HepG2 (cell line): ENCODE data around the gene ALDOA. TPM values are rescaled to one million over a fixed set of nuclear protein-coding genes. Genes with fewer than 3 reads are reported as not detected.

Experiments
- ATAC-seq: fragments of 200-7000 bp; cut with Tn5 transposase; 3 replicates; pipeline ENCODE4 v1.9.1; 2020; ENCODE audit warnings: mild to moderate bottlenecking, moderate library complexity
- BruUV-seq: library from RNA; stranded (reverse); fragments of 400-500 nt; replicated peaks from 2 replicates; lab custom pipeline; 2021; lab: Mats Ljungman, UMichigan
- CTCF ChIA-PET: fragments of 300-600 bp; formaldehyde crosslinking; extraction: SDS; loops from one replicate; lab custom pipeline; 2021; ENCODE audit warnings: low total read pairs, inconsistent platforms, low intra/inter-chr PET ratio; lab: Yijun Ruan, JAX
- POLR2A ChIA-PET: fragments of 350-600 bp; sonication (Branson Sonifier 250); formaldehyde crosslinking; loops from one replicate; lab custom pipeline; 2020; ENCODE audit warnings: antibody characterized with exemption, inconsistent platforms; lab: Yijun Ruan, JAX
- DNase-seq: peaks from one replicate; pipeline ENCODE4 v3.0.0-alpha.2; 2015; ENCODE audit warnings: low spot score
- FAIRE-seq: peaks from 3 replicates; lab custom pipeline; 2011; peaks lifted over from hg19 to GRCh38; lab: Jason Lieb, UNC
- H2AFZ ChIP-seq: one replicate; pipeline ENCODE4 v1.6.1; 2011; ENCODE audit warnings: low read length, inconsistent platforms
- H3K27ac ChIP-seq: fragments of 300-600 bp; 3 replicates; pipeline ENCODE4 v1.8.0; 2011; ENCODE audit warnings: mixed run types, mild to moderate bottlenecking, mixed read lengths, low read length, inconsistent platforms; ENCODE audit not compliant: insufficient read depth; ENCODE audit errors: extremely low read length
- H3K27me3 ChIP-seq, 2 experiments: fragments of 200-600 bp in 1 of 2; 2 replicates in 1 of 2; 3 replicates in 1 of 2; pipeline versions ENCODE4 v1.6.0 to v1.8.0; 2011; ENCODE audit warnings: low read length in 2 of 2, mild to moderate bottlenecking in 2 of 2, moderate library complexity in 2 of 2, inconsistent platforms in 1 of 2; ENCODE audit not compliant: insufficient read depth in 2 of 2, control insufficient read depth in 1 of 2
- H3K36me3 ChIP-seq, 2 experiments: fragments of 200-600 bp in 1 of 2; replicated peaks in 1 of 2; 2 replicates in 1 of 2; 3 replicates in 1 of 2; pipeline versions ENCODE4 v1.5.1 to v1.8.0; 2011; ENCODE audit warnings: low read length in 2 of 2, inconsistent platforms in 1 of 2; ENCODE audit not compliant: insufficient read depth in 2 of 2, control insufficient read depth in 1 of 2
- H3K4me1 ChIP-seq: 2 replicates; pipeline ENCODE4 v1.5.1; 2012; ENCODE audit warnings: low read length, inconsistent platforms; ENCODE audit not compliant: insufficient read depth
- H3K4me2 ChIP-seq: 2 replicates; pipeline ENCODE4 v1.6.0; 2011; ENCODE audit warnings: low read depth, low read length, inconsistent platforms
- H3K4me3 ChIP-seq, 3 experiments: fragments of 200-600 bp in 1 of 3; sonication (generic), shearing (Covaris generic) in 1 of 3; replicated peaks in 1 of 3; 2 replicates each; pipeline ENCODE4 v1.5.1; 2011 to 2016; ENCODE audit warnings: low read length in 3 of 3, inconsistent platforms in 2 of 3, low read depth in 2 of 3, mild to moderate bottlenecking in 2 of 3, control low read depth in 1 of 3, mixed read lengths in 1 of 3; ENCODE audit not compliant: insufficient read depth in 1 of 3
- H3K79me2 ChIP-seq: one replicate; pipeline ENCODE4 v1.6.1; 2011; ENCODE audit warnings: low read length, inconsistent platforms; ENCODE audit not compliant: insufficient read depth
- H3K9ac ChIP-seq: 2 replicates; pipeline ENCODE4 v1.6.0; 2011; ENCODE audit warnings: mild to moderate bottlenecking, low read depth, low read length, inconsistent platforms; ENCODE audit not compliant: insufficient read depth
- H3K9me3 ChIP-seq: 2 replicates; pipeline ENCODE4 v1.5.1; 2012; ENCODE audit warnings: mild to moderate bottlenecking, low read length
- H4K20me1 ChIP-seq: 2 replicates; pipeline ENCODE4 v1.6.0; 2011; ENCODE audit warnings: inconsistent platforms, mild to moderate bottlenecking, low read length, moderate library complexity; ENCODE audit not compliant: insufficient read depth
- CCAR2 ChIP-seq: fragments of 200-400 bp; formaldehyde crosslinking; optimal IDR thresholded peaks from 2 replicates; pipeline ENCODE3; 2018; ENCODE audit warnings: low read depth, mild to moderate bottlenecking, low read length, moderate library complexity
- NCOA1 ChIP-seq: sonication (generic); formaldehyde crosslinking; IDR thresholded peaks from 2 replicates; pipeline ENCODE4 v1.9.0; 2021; ENCODE audit warnings: missing genetic modification reagents
- PHF8 ChIP-seq: sonication (generic); formaldehyde crosslinking; IDR thresholded peaks from 2 replicates; pipeline ENCODE4 v1.5.0; 2020; ENCODE audit warnings: missing genetic modification reagents
- TRIM24 ChIP-seq: sonication (generic); formaldehyde crosslinking; IDR thresholded peaks from 2 replicates; pipeline ENCODE4 v1.8.0; 2022; ENCODE audit warnings: mild to moderate bottlenecking, missing genetic modification reagents
- ZBTB34 ChIP-seq: sonication (generic); formaldehyde crosslinking; IDR thresholded peaks from 2 replicates; pipeline ENCODE4 v1.8.0; 2022; ENCODE audit warnings: mild to moderate bottlenecking, missing genetic modification reagents
- ZEB1 ChIP-seq: IDR thresholded peaks from 2 replicates; pipeline ENCODE4 v1.6.1; 2012; ENCODE audit warnings: mild to moderate bottlenecking, low read depth, inconsistent platforms; ENCODE audit not compliant: insufficient replicate concordance
- ZFAT ChIP-seq: sonication (generic); formaldehyde crosslinking; conservative IDR thresholded peaks from 2 replicates; pipeline ENCODE4 v1.8.1; 2023; ENCODE audit warnings: missing genetic modification reagents, inconsistent platforms
- ZNF468 ChIP-seq: sonication (generic); formaldehyde crosslinking; IDR thresholded peaks from 2 replicates; pipeline ENCODE4 v1.8.0; 2022; ENCODE audit warnings: mild to moderate bottlenecking, moderate library complexity, missing genetic modification reagents
- ZNF510 ChIP-seq: sonication (generic); formaldehyde crosslinking; IDR thresholded peaks from 2 replicates; pipeline ENCODE4 v1.4.0; 2020; ENCODE audit warnings: low read depth, mild to moderate bottlenecking, missing genetic modification reagents
- ZNF607 ChIP-seq: sonication (generic); formaldehyde crosslinking; IDR thresholded peaks from 2 replicates; pipeline ENCODE4 v1.5.1; 2020; ENCODE audit warnings: missing genetic modification reagents, mild to moderate bottlenecking, borderline replicate concordance
- ZNF746 ChIP-seq: sonication (generic); formaldehyde crosslinking; IDR thresholded peaks from 2 replicates; pipeline ENCODE4 v1.8.0; 2022; ENCODE audit warnings: mild to moderate bottlenecking, missing genetic modification reagents
- WGBS: methylation state at CpG from one replicate; pipeline ENCODE4 v1.1.6; 2017; ENCODE audit warnings: low lambda C conversion rate; 5-methylcytosine and 5-hydroxymethylcytosine counted together
- in situ Hi-C: cut with HindIII; loops from 2 replicates; pipeline ENCODE4 v1.10.0; 2017; ENCODE audit warnings: low pct_unique_long_range_greater_than_20kb; ENCODE audit not compliant: extremely low pct_ligation_motif_present
- intact Hi-C: fragments of 100-400 bp; cut with micrococcal nuclease; formaldehyde crosslinking; loops from one replicate; pipeline ENCODE4 v1.10.0; 2022; ENCODE audit not compliant: unreplicated experiment
- polyA plus RNA-seq, 8 experiments: library from polyadenylated mRNA; depleted of rRNA in 3 of 8; stranded (reverse) in 7 of 8; unstranded in 1 of 8; fragments of >200 nt; fragmentation: Illumina TruSeq in 4 of 8; extraction: Trizol in 4 of 8; gene quantifications; 2 replicates each; pipeline versions ENCODE4 v1.2.1 to v1.2.3, GENCODE V29; 2011 to 2016; ENCODE audit warnings: low read depth in 4 of 8, missing spikeins in 1 of 8, mixed read lengths in 1 of 8; ENCODE audit not compliant: insufficient read depth in 1 of 8
- total RNA-seq, 5 experiments: library from RNA; depleted of rRNA; stranded (reverse); fragments of >200 nt; fragmentation: Illumina TruSeq; extraction: Trizol; gene quantifications; 2 replicates each; pipeline ENCODE4 v1.2.3, GENCODE V29; 2016; ENCODE audit warnings: low read depth in 1 of 5
- TF ChIP-seq, protein P1 (sequence below): sonication (generic); formaldehyde crosslinking; IDR thresholded peaks from 2 replicates; pipeline ENCODE4 v1.4.0; 2020; ENCODE audit warnings: missing genetic modification reagents, mild to moderate bottlenecking, borderline replicate concordance
- TF ChIP-seq, protein P2 (sequence below): sonication (generic); formaldehyde crosslinking; IDR thresholded peaks from 2 replicates; pipeline ENCODE4 v1.4.0; 2020; ENCODE audit warnings: missing genetic modification reagents

ALDOA gene
- total and polyA plus RNA-seq, 2 of the 13 experiments (the other 11 are each of a cell fraction or from before 2014, with no cell fraction given) = 925 to 1,884 TPM

GRCh38 chr16:30076276-30076791, 10.8 kb downstream of the ALDOA start:
- Histone ChIP-seq H3K79me2 (peaks cover 44% of the 10 kb centered on the region), H3K4me1 (peaks cover 66% of the 10 kb centered on the region), H3K4me2 (peak overlapping the region; percentile 91), H3K9me3 (no peaks in the 10 kb centered on the region), H3K4me3 (peak overlapping the region; percentile 81 to 98 (median 90)), H3K36me3 (peaks cover 14 to 39% of the 10 kb centered on the region in 2 experiments), H2AFZ (no peak overlapping the region), H3K9ac (peak overlapping the region; percentile 90), H3K27ac (peak overlapping the region; percentile 82), H3K27me3 (no peaks in the 10 kb centered on the region; a peak in 1 of 5 replicates), H4K20me1 (peaks cover 27% of the 10 kb centered on the region)
- no peak for FAIRE-seq
- intact Hi-C loops = no loop called here
- ChIA-PET CTCF (no interaction called here), POLR2A (interaction anchor here (0.9 to 4.3 kb wide), 6 partner anchors 10 to 35 kb away, joined by 3 to 100 read pairs (median 11); partner anchors contain the start of genes ALDOA, TBX6 and YPEL3)
- BruUV-seq = no TSS peak
- no peak for DNase-seq
- ATAC-seq = peak; percentile 18
- WGBS = 2% methylated on average over 12 of the region's 33 CpGs
- in situ Hi-C loops = loop anchor here (25.0 kb wide), 1 partner anchor 561 kb away; no protein-coding TSS in a partner anchor
- peak; percentile 81; the same call in 1 of the 2 replicates for TF ChIP-seq ZNF607
- no peak for TF ChIP-seq ZBTB34
- peak; percentile 17; the same call in 1 of the 2 replicates for TF ChIP-seq PHF8 (CRISPR knock-in tag)
- no peak for TF ChIP-seq ZNF468 (CRISPR knock-in tag)
- peak; percentile 87; the same call in 1 of the 2 replicates for TF ChIP-seq ZNF510 (CRISPR knock-in tag)
- no peak for TF ChIP-seq ZEB1
- TF ChIP-seq, protein P1, sequence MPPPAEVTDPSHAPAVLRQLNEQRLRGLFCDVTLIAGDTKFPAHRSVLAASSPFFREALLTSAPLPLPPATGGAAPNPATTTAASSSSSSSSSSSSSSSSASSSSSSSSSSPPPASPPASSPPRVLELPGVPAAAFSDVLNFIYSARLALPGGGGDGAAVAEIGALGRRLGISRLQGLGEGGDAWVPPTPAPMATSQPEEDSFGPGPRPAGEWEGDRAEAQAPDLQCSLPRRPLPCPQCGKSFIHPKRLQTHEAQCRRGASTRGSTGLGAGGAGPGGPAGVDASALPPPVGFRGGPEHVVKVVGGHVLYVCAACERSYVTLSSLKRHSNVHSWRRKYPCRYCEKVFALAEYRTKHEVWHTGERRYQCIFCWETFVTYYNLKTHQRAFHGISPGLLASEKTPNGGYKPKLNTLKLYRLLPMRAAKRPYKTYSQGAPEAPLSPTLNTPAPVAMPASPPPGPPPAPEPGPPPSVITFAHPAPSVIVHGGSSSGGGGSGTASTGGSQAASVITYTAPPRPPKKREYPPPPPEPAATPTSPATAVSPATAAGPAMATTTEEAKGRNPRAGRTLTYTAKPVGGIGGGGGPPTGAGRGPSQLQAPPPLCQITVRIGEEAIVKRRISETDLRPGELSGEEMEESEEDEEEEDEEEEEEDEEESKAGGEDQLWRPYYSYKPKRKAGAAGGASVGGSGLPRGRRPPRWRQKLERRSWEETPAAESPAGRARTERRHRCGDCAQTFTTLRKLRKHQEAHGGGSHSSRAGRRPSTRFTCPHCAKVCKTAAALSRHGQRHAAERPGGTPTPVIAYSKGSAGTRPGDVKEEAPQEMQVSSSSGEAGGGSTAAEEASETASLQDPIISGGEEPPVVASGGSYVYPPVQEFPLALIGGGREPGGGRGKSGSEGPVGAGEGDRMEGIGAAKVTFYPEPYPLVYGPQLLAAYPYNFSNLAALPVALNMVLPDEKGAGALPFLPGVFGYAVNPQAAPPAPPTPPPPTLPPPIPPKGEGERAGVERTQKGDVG (CRISPR knock-in tag) = no peak
- TF ChIP-seq NCOA1 = peak; percentile 79; the same call in 1 of the 2 replicates
- TF ChIP-seq ZFAT (CRISPR knock-in tag) = 0 out of 2 replicates have a peak, but pooled peaks have one; percentile 11
- TF ChIP-seq CCAR2 = no peak
- TF ChIP-seq, protein P2, sequence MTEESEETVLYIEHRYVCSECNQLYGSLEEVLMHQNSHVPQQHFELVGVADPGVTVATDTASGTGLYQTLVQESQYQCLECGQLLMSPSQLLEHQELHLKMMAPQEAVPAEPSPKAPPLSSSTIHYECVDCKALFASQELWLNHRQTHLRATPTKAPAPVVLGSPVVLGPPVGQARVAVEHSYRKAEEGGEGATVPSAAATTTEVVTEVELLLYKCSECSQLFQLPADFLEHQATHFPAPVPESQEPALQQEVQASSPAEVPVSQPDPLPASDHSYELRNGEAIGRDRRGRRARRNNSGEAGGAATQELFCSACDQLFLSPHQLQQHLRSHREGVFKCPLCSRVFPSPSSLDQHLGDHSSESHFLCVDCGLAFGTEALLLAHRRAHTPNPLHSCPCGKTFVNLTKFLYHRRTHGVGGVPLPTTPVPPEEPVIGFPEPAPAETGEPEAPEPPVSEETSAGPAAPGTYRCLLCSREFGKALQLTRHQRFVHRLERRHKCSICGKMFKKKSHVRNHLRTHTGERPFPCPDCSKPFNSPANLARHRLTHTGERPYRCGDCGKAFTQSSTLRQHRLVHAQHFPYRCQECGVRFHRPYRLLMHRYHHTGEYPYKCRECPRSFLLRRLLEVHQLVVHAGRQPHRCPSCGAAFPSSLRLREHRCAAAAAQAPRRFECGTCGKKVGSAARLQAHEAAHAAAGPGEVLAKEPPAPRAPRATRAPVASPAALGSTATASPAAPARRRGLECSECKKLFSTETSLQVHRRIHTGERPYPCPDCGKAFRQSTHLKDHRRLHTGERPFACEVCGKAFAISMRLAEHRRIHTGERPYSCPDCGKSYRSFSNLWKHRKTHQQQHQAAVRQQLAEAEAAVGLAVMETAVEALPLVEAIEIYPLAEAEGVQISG (CRISPR knock-in tag) = no peak
- no peak for TF ChIP-seq ZNF746 (CRISPR knock-in tag)
- no peak for TF ChIP-seq TRIM24 (CRISPR knock-in tag)
